Right atrium auricular region (tissue), 2 donors: Measurements from ENCODE around the gene SORCS3. TPM values are rescaled to one million over a fixed set of nuclear protein-coding genes. Genes with fewer than 3 reads are reported as not detected.

Experiments used
- DNase-seq: peaks from one replicate; pipeline ENCODE4 v3.0.0-alpha.2; 2019; ENCODE audit warnings: low spot score
- H3K27ac ChIP-seq, 2 donors: fragments of 200-600 bp; sonication (generic); 1 replicate in 1 of 2; 2 replicates in 1 of 2; pipeline ENCODE4 v1.5.1; 2016 to 2019
- H3K27me3 ChIP-seq, 2 donors: fragments of 200-600 bp; sonication (generic); one replicate each; pipeline versions ENCODE4 v1.5.1 to v1.6.0; 2017 to 2019
- H3K36me3 ChIP-seq: fragments of 200-600 bp; sonication (generic); one replicate; pipeline ENCODE4 v1.5.1; 2016
- H3K4me1 ChIP-seq, 2 donors: fragments of 200-600 bp; sonication (generic); one replicate each; pipeline versions ENCODE4 v1.5.1 to v1.6.0; 2017 to 2019
- H3K4me3 ChIP-seq, 2 donors: fragments of 200-600 bp; sonication (generic); 1 replicate in 1 of 2; 2 replicates in 1 of 2; pipeline ENCODE4 v1.5.1; 2017 to 2019; ENCODE audit warnings: mild to moderate bottlenecking in 1 of 2, moderate library complexity in 1 of 2
- H3K9me3 ChIP-seq, 2 donors: fragments of 200-600 bp; sonication (generic); one replicate each; pipeline ENCODE4 v1.5.1; 2019
- total RNA-seq, 2 donors: library from RNA; depleted of rRNA; stranded (reverse); fragments of >200 nt; gene quantifications; one replicate each; pipeline ENCODE4 v1.1.0, GENCODE V29; 2016
- TF ChIP-seq, protein P1 (sequence below), 2 donors: fragments of 200-600 bp; sonication (generic); IDR thresholded peaks; one replicate each; pipeline ENCODE4 v1.5.1; 2019; ENCODE audit warnings: antibody characterized with exemption in 2 of 2

SORCS3 gene
- total RNA-seq, 2 donors from 2014 or later: 0.07 TPM; not detected in 1

- Histone ChIP-seq H3K4me3 (no peak overlapping the region), H3K27ac (no peak overlapping the region), H3K27me3 (no peaks in the 10 kb centered on the region), H3K9me3 (no peaks in the 10 kb centered on the region), H3K36me3 (no peaks in the 10 kb centered on the region), H3K4me1 (no peaks in the 10 kb centered on the region)
- TF ChIP-seq, protein P1, sequence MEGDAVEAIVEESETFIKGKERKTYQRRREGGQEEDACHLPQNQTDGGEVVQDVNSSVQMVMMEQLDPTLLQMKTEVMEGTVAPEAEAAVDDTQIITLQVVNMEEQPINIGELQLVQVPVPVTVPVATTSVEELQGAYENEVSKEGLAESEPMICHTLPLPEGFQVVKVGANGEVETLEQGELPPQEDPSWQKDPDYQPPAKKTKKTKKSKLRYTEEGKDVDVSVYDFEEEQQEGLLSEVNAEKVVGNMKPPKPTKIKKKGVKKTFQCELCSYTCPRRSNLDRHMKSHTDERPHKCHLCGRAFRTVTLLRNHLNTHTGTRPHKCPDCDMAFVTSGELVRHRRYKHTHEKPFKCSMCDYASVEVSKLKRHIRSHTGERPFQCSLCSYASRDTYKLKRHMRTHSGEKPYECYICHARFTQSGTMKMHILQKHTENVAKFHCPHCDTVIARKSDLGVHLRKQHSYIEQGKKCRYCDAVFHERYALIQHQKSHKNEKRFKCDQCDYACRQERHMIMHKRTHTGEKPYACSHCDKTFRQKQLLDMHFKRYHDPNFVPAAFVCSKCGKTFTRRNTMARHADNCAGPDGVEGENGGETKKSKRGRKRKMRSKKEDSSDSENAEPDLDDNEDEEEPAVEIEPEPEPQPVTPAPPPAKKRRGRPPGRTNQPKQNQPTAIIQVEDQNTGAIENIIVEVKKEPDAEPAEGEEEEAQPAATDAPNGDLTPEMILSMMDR (IDR thresholded peaks at IDR 0.05): no peak
- no peak for DNase-seq
Observed at GRCh38 chr10:104750291-104750690, 109.2 kb downstream of the SORCS3 start.

- H3K27ac ChIP-seq: no peak overlapping the region
- no peak overlapping the region for H3K4me3 ChIP-seq
- no peaks in the 10 kb centered on the region for H3K4me1 ChIP-seq
- DNase-seq: no peak
- no peaks in the 10 kb centered on the region for H3K9me3 ChIP-seq
- H3K36me3 ChIP-seq: no peaks in the 10 kb centered on the region
- no peaks in the 10 kb centered on the region for H3K27me3 ChIP-seq
- TF ChIP-seq, protein P1 (IDR thresholded peaks at IDR 0.05): no peak
Observed at GRCh38 chr10:104762793-104763192, 121.7 kb downstream of the SORCS3 start.

GRCh38 chr10:104766341-104766740 lies 125.3 kb downstream of the SORCS3 start:
- H3K9me3 ChIP-seq: no peaks in the 10 kb centered on the region
- no peaks in the 10 kb centered on the region for H3K27me3 ChIP-seq
- no peak overlapping the region for H3K27ac ChIP-seq
- no peak overlapping the region for H3K4me3 ChIP-seq
- no peaks in the 10 kb centered on the region for H3K4me1 ChIP-seq
- TF ChIP-seq, protein P1 (IDR thresholded peaks at IDR 0.05): no peak
- H3K36me3 ChIP-seq: no peaks in the 10 kb centered on the region
- DNase-seq: no peak

DNA sequence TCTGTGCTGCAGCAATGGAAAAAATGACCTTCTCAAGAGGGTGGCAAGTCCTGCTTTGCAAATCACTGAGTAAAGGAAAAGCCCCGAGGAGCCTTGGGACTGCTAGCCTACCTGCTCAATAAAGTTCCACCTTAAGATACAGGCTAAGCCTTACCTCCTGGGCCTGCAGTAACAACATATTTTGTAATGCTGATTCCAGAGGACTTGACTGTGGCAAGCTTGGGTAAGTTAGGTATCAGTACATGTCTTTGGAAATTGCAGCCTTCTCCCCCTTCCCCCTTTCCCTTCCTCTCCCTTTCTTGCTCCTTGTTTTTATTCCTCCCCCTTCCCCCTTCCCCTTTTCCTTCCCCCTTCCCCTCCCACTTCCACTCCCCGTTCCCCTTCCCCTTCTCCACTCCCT lies 126.2 kb downstream of the SORCS3 start:
- no peaks in the 10 kb centered on the region for H3K27me3 ChIP-seq
- H3K36me3 ChIP-seq: no peaks in the 10 kb centered on the region
- no peaks in the 10 kb centered on the region for H3K4me1 ChIP-seq
- TF ChIP-seq, protein P1 (IDR thresholded peaks at IDR 0.05): no peak
- no peak overlapping the region for H3K27ac ChIP-seq
- DNase-seq: no peak
- no peaks in the 10 kb centered on the region for H3K9me3 ChIP-seq
- H3K4me3 ChIP-seq: no peak overlapping the region

GRCh38 chr10:104767745-104768144 lies 126.7 kb downstream of the SORCS3 start:
- no peak for DNase-seq
- TF ChIP-seq, protein P1 (IDR thresholded peaks at IDR 0.05): no peak
- H3K27ac ChIP-seq: no peak overlapping the region
- no peak overlapping the region for H3K4me3 ChIP-seq
- H3K36me3 ChIP-seq: no peaks in the 10 kb centered on the region
- no peaks in the 10 kb centered on the region for H3K4me1 ChIP-seq
- H3K27me3 ChIP-seq: no peaks in the 10 kb centered on the region
- no peaks in the 10 kb centered on the region for H3K9me3 ChIP-seq

- H3K27me3 ChIP-seq: no peaks in the 10 kb centered on the region
- no peaks in the 10 kb centered on the region for H3K9me3 ChIP-seq
- H3K27ac ChIP-seq: no peak overlapping the region
- no peak overlapping the region for H3K4me3 ChIP-seq
- TF ChIP-seq, protein P1 (IDR thresholded peaks at IDR 0.05): no peak
- no peak for DNase-seq
- no peaks in the 10 kb centered on the region for H3K36me3 ChIP-seq
- no peaks in the 10 kb centered on the region for H3K4me1 ChIP-seq
Observed at GRCh38 chr10:104773105-104773504, 132.0 kb downstream of the SORCS3 start.
